Measurements from ENCODE around the gene CSTF3.
"Not testable (repeated sequence)": the region's sequence is repeated elsewhere in the genome, so short reads cannot be mapped to it uniquely, and the experiment has no call there.

GRCh38 chr11:33049565-33050408 is 111.5 kb downstream of the CSTF3 start:
- TF ChIP-seq EZH2 (IDR thresholded peaks at IDR 0.05; ENCODE audit: low read depth); CTCF (conservative IDR thresholded peaks at IDR 0.05): not testable (repeated sequence)
